Trophoblast cell (in vitro differentiated cells and primary cell): Measurements from ENCODE around the gene ARF1.

Experiments used
- DNase-seq, 2 donors: peaks; one replicate each; pipeline ENCODE4 v3.0.0-alpha.2; 2016
- H2AFZ ChIP-seq: 2 replicates; pipeline ENCODE4 v1.6.1; 2013; ENCODE audit warnings: low read length, moderate library complexity, mild to moderate bottlenecking; ENCODE audit not compliant: insufficient read depth, poor library complexity
- H2AK5ac ChIP-seq: 2 replicates; pipeline ENCODE4 v1.6.1; 2013; ENCODE audit warnings: mild to moderate bottlenecking, low read length
- H2BK120ac ChIP-seq: 2 replicates; pipeline ENCODE4 v1.6.1; 2013; ENCODE audit warnings: low read length, mild to moderate bottlenecking, moderate library complexity; ENCODE audit not compliant: insufficient read depth, poor library complexity
- H2BK12ac ChIP-seq: 2 replicates; pipeline ENCODE4 v1.6.1; 2013; ENCODE audit warnings: mild to moderate bottlenecking, low read length, moderate library complexity
- H2BK5ac ChIP-seq: 2 replicates; pipeline ENCODE4 v1.6.1; 2013; ENCODE audit warnings: low read length, low read depth, moderate library complexity, mild to moderate bottlenecking; ENCODE audit not compliant: poor library complexity
- H3K14ac ChIP-seq: 2 replicates; pipeline ENCODE4 v1.6.1; 2013; ENCODE audit warnings: mild to moderate bottlenecking, low read length
- H3K18ac ChIP-seq: 2 replicates; pipeline ENCODE4 v1.6.1; 2013; ENCODE audit warnings: mild to moderate bottlenecking, low read length
- H3K23ac ChIP-seq: 2 replicates; pipeline ENCODE4 v1.6.1; 2013; ENCODE audit warnings: low read length
- H3K27ac ChIP-seq: 2 replicates; pipeline ENCODE4 v1.5.1; 2013; ENCODE audit warnings: low read depth, mild to moderate bottlenecking, inconsistent platforms, low read length, moderate library complexity
- H3K27me3 ChIP-seq: 2 replicates; pipeline ENCODE4 v1.6.1; 2013; ENCODE audit warnings: inconsistent platforms, mild to moderate bottlenecking, low read length, moderate library complexity; ENCODE audit not compliant: insufficient read depth
- H3K36me3 ChIP-seq, 2 experiments: 1 replicate in 1 of 2; 2 replicates in 1 of 2; pipeline ENCODE4 v1.6.1; 2013; ENCODE audit warnings: low read length in 2 of 2, mild to moderate bottlenecking in 2 of 2, moderate library complexity in 1 of 2; ENCODE audit not compliant: insufficient read depth in 2 of 2, control insufficient read depth in 1 of 2
- H3K4ac ChIP-seq: 2 replicates; pipeline ENCODE4 v1.6.1; 2013; ENCODE audit warnings: low read depth, mild to moderate bottlenecking, low read length, moderate library complexity
- H3K4me1 ChIP-seq, 2 experiments: 1 replicate in 1 of 2; 2 replicates in 1 of 2; pipeline ENCODE4 v1.6.1; 2013; ENCODE audit warnings: low read length in 2 of 2, mild to moderate bottlenecking in 2 of 2, moderate library complexity in 1 of 2; ENCODE audit not compliant: insufficient read depth in 2 of 2, control insufficient read depth in 1 of 2
- H3K4me2 ChIP-seq: 2 replicates; pipeline ENCODE4 v1.6.1; 2013; ENCODE audit warnings: inconsistent platforms, mild to moderate bottlenecking, low read length, moderate library complexity
- H3K4me3 ChIP-seq: 2 replicates; pipeline ENCODE4 v1.5.1; 2013; ENCODE audit warnings: mild to moderate bottlenecking, low read depth, low read length, inconsistent platforms
- H3K79me1 ChIP-seq: one replicate; pipeline ENCODE4 v1.6.1; 2013; ENCODE audit warnings: low read length
- H3K79me2 ChIP-seq: 2 replicates; pipeline ENCODE4 v1.6.1; 2013; ENCODE audit warnings: low read length, mild to moderate bottlenecking; ENCODE audit not compliant: control insufficient read depth, insufficient read depth, poor library complexity
- H3K9ac ChIP-seq: 2 replicates; pipeline ENCODE4 v1.6.1; 2013; ENCODE audit warnings: mild to moderate bottlenecking, low read length
- H3K9me3 ChIP-seq: 2 replicates; pipeline ENCODE4 v1.6.1; 2013; ENCODE audit warnings: low read depth, mild to moderate bottlenecking, control low read depth, inconsistent platforms, low read length; ENCODE audit not compliant: insufficient read depth
- H4K12ac ChIP-seq: 2 replicates; pipeline ENCODE4 v1.6.1; 2013; ENCODE audit warnings: low read depth, mild to moderate bottlenecking, low read length, moderate library complexity
- H4K8ac ChIP-seq: 2 replicates; pipeline ENCODE4 v1.6.1; 2013; ENCODE audit warnings: low read depth, mild to moderate bottlenecking, low read length, moderate library complexity
- H4K91ac ChIP-seq: one replicate; pipeline ENCODE4 v1.6.1; 2013; ENCODE audit warnings: low read depth, mild to moderate bottlenecking, low read length, moderate library complexity
- WGBS: extraction: QIAGEN DNeasy Blood & Tissue Kit; methylation state at CpG from one replicate; pipeline ENCODE4 v1.1.7; 2013; ENCODE audit warnings: missing lambda C conversion rate; ENCODE audit not compliant: insufficient read length, insufficient coverage; ENCODE audit errors: extremely low coverage; 5-methylcytosine and 5-hydroxymethylcytosine counted together

ARF1 gene

DNA sequence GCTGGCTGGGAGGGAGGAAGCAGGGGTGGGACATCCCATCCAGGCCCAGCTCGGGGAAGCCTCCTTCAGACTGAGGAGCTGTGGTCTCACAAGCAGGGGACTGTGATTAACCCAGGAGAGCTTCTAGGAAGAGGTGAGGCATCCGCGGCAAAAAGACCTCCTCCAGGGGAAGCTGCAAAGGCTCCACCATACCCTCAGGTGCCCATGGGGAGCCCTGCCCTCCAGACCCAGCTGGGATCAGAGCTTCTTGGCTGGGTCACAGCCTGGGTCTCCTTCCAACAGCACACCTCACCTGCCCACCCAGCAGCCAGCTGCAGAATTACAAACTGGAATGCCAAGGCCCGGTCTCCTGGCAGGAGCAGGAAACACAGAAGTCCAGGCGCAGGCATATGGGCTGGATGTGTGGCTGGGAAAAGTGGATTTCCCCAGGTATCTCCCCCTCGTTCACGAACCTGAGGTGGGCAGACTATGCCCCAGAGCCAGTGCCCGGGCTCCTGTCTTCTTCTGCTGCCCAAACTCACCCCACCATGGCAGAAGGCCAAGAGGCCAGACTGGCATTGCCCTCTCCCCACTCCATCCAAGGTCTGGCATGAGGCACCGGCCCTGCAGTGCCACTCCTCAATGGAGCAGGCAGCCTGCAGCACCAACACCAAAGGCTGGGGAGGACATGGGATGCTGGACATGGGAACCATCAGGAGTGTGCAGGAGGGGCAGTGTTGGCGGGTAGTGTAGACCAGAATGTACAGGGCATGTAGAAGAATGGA is 15.4 kb upstream of the ARF1 start:
- Histone ChIP-seq H3K4me2 (no peak overlapping the region), H2AFZ (no peak overlapping the region), H3K4me1 (no peaks in the 10 kb centered on the region), H3K4me3 (no peak overlapping the region), H3K9ac (no peak overlapping the region), H3K18ac (no peak overlapping the region), H3K14ac (no peak overlapping the region), H2BK5ac (no peak overlapping the region), H3K27me3 (peaks cover 5% of the 10 kb centered on the region), H3K79me1 (no peaks in the 10 kb centered on the region), H4K12ac (no peak overlapping the region), H2BK120ac (no peak overlapping the region), H3K9me3 (peaks cover 4% of the 10 kb centered on the region), H3K36me3 (no peaks in the 10 kb centered on the region), H2AK5ac (no peak overlapping the region), H4K8ac (no peak overlapping the region), H3K4ac (no peak overlapping the region), H3K79me2 (no peaks in the 10 kb centered on the region), H3K23ac (no peak overlapping the region), H4K91ac (no peak overlapping the region), H3K27ac (no peak overlapping the region), H2BK12ac (no peak overlapping the region)
- DNase-seq = no peak
- WGBS = no CpG with 5 or more reads among the region's 10 CpGs

DNA sequence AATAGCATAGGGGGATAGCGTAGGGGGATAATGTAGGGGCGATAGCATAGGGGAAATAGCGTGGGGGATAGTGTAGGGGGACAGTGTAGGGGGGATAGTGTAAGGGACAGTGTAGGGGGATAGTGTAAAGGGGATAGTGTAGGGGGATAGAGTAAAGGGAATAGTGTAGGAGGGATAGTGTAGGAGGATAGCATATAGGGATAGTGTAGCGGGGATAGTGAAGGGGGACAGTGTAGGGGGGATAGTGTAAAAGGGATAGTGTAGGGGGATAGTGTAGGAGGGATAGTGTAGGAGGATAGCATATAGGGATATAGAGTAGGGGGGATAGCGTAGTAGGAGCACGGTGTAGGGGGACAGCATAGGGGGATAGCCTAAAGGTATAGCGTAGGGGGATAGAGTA is 14.1 kb upstream of the ARF1 start:
- Histone ChIP-seq H3K79me2 (no peaks in the 10 kb centered on the region), H3K27me3 (peaks cover 5% of the 10 kb centered on the region), H3K4me3 (no peak overlapping the region), H2AFZ (no peak overlapping the region), H3K4ac (no peak overlapping the region), H3K36me3 (no peaks in the 10 kb centered on the region), H2AK5ac (no peak overlapping the region), H4K8ac (no peak overlapping the region), H3K79me1 (no peaks in the 10 kb centered on the region), H4K91ac (no peak overlapping the region), H3K14ac (no peak overlapping the region), H3K23ac (no peak overlapping the region), H2BK5ac (no peak overlapping the region), H3K4me2 (no peak overlapping the region), H3K9me3 (peaks cover 6% of the 10 kb centered on the region), H4K12ac (no peak overlapping the region), H2BK120ac (no peak overlapping the region), H3K27ac (no peak overlapping the region), H3K9ac (no peak overlapping the region), H3K4me1 (no peaks in the 10 kb centered on the region), H2BK12ac (no peak overlapping the region), H3K18ac (no peak overlapping the region)
- WGBS = 100% methylated on average over 6 of the region's 7 CpGs
- DNase-seq = no peak

- Histone ChIP-seq H3K79me2 (no peaks in the 10 kb centered on the region), H3K79me1 (no peaks in the 10 kb centered on the region), H2AFZ (no peak overlapping the region), H2BK12ac (no peak overlapping the region), H3K14ac (no peak overlapping the region), H4K91ac (no peak overlapping the region), H3K23ac (no peak overlapping the region), H3K4ac (no peak overlapping the region), H3K18ac (no peak overlapping the region), H2BK120ac (no peak overlapping the region), H3K9me3 (peaks cover 6% of the 10 kb centered on the region), H2AK5ac (no peak overlapping the region), H3K9ac (no peak overlapping the region), H3K36me3 (no peaks in the 10 kb centered on the region), H3K27ac (no peak overlapping the region), H2BK5ac (no peak overlapping the region), H3K27me3 (peaks cover 5% of the 10 kb centered on the region), H3K4me1 (no peaks in the 10 kb centered on the region), H4K12ac (no peak overlapping the region), H4K8ac (no peak overlapping the region), H3K4me3 (no peak overlapping the region), H3K4me2 (no peak overlapping the region)
- no peak for DNase-seq
- WGBS = 100% methylated on average over 2 of the region's 2 CpGs
These were observed 12.3 kb upstream of the ARF1 start for GRCh38 chr1:228070173-228070572.

DNA sequence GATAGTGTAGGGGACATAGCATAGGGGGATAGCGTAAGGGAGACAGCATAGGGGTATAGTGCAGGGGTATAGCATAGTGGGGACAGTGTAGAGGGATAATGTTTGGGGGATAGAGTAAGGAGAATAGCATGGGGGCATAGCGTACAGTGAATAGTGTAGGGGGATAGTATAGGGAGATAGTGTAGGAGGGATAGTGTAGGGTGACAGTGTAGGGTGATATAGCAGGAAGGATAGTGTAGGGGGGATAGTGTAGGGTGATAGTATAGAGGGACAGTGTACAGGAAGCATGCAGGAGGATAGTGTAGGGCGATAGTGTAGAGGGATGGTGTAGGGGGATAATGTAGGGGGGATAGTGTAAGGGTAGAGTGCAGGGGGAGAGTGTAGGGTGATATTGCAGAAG is 11.7 kb upstream of the ARF1 start:
- H2AK5ac ChIP-seq = no peak overlapping the region
- H3K14ac ChIP-seq = no peak overlapping the region
- H4K12ac ChIP-seq = no peak overlapping the region
- no peak overlapping the region for H3K18ac ChIP-seq
- H3K36me3 ChIP-seq = no peaks in the 10 kb centered on the region
- H3K23ac ChIP-seq = no peak overlapping the region
- no peak overlapping the region for H3K27ac ChIP-seq
- no peak overlapping the region for H3K4ac ChIP-seq
- no peak overlapping the region for H3K4me2 ChIP-seq
- H3K79me1 ChIP-seq = no peaks in the 10 kb centered on the region
- H3K79me2 ChIP-seq = no peaks in the 10 kb centered on the region
- no peak overlapping the region for H2BK120ac ChIP-seq
- H2BK12ac ChIP-seq = no peak overlapping the region
- WGBS = 100% methylated on average over 2 of the region's 3 CpGs
- H2AFZ ChIP-seq = no peak overlapping the region
- no peaks in the 10 kb centered on the region for H3K4me1 ChIP-seq
- no peak overlapping the region for H3K9ac ChIP-seq
- no peak overlapping the region for H4K91ac ChIP-seq
- peaks cover 5% of the 10 kb centered on the region for H3K27me3 ChIP-seq
- no peak overlapping the region for H2BK5ac ChIP-seq
- no peak overlapping the region for H3K4me3 ChIP-seq
- no peak for DNase-seq
- H3K9me3 ChIP-seq = peaks cover 6% of the 10 kb centered on the region
- H4K8ac ChIP-seq = no peak overlapping the region
